Measurements from ENCODE around the gene MCTP1.

Gene MCTP1

GRCh38 chr5:94782383-94782782 lies 502.5 kb downstream of the MCTP1 start:
- no peak overlapping the region for H3K4me3 ChIP-seq (ENCODE audit: insufficient read depth, low read depth, low read length, poor library complexity, severe bottlenecking)
- no peak overlapping the region for H3K27ac ChIP-seq (ENCODE audit: insufficient read depth, low read length, poor library complexity, severe bottlenecking)
- H3K36me3 ChIP-seq (ENCODE audit: control insufficient read depth, insufficient read depth, low read length): no peaks in the 10 kb centered on the region
- no peak for DNase-seq
- no peaks in the 10 kb centered on the region for H3K27me3 ChIP-seq (replicated peaks; ENCODE audit: control insufficient read depth, insufficient read depth, low read length, poor library complexity, severe bottlenecking)
- no peaks in the 10 kb centered on the region for H3K4me1 ChIP-seq (ENCODE audit: control insufficient read depth, insufficient read depth, low read length, poor library complexity, severe bottlenecking)
- no peaks in the 10 kb centered on the region for H3K9me3 ChIP-seq (ENCODE audit: control insufficient read depth, low read length)

- Histone ChIP-seq H3K4me1 (ENCODE audit: control insufficient read depth, insufficient read depth, low read length, poor library complexity, severe bottlenecking) (no peaks in the 10 kb centered on the region), H3K9me3 (ENCODE audit: control insufficient read depth, low read length) (no peaks in the 10 kb centered on the region), H3K27me3 (replicated peaks; ENCODE audit: control insufficient read depth, insufficient read depth, low read length, poor library complexity, severe bottlenecking) (no peaks in the 10 kb centered on the region), H3K27ac (ENCODE audit: insufficient read depth, low read length, poor library complexity, severe bottlenecking) (no peak overlapping the region), H3K4me3 (ENCODE audit: insufficient read depth, low read depth, low read length, poor library complexity, severe bottlenecking) (no peak overlapping the region), H3K36me3 (ENCODE audit: control insufficient read depth, insufficient read depth, low read length) (no peaks in the 10 kb centered on the region)
- DNase-seq: no peak
Measured at GRCh38 chr5:94779684-94780083, 505.2 kb downstream of the MCTP1 start.

GRCh38 chr5:94778732-94779131 lies 506.2 kb downstream of the MCTP1 start:
- Histone ChIP-seq H3K36me3 (ENCODE audit: control insufficient read depth, insufficient read depth, low read length) (no peaks in the 10 kb centered on the region), H3K9me3 (ENCODE audit: control insufficient read depth, low read length) (no peaks in the 10 kb centered on the region), H3K27me3 (replicated peaks; ENCODE audit: control insufficient read depth, insufficient read depth, low read length, poor library complexity, severe bottlenecking) (no peaks in the 10 kb centered on the region), H3K27ac (ENCODE audit: insufficient read depth, low read length, poor library complexity, severe bottlenecking) (no peak overlapping the region), H3K4me1 (ENCODE audit: control insufficient read depth, insufficient read depth, low read length, poor library complexity, severe bottlenecking) (no peaks in the 10 kb centered on the region), H3K4me3 (ENCODE audit: insufficient read depth, low read depth, low read length, poor library complexity, severe bottlenecking) (no peak overlapping the region)
- DNase-seq: no peak

GRCh38 chr5:94778299-94778698 lies 506.6 kb downstream of the MCTP1 start:
- H3K27ac ChIP-seq (ENCODE audit: insufficient read depth, low read length, poor library complexity, severe bottlenecking): no peak overlapping the region
- no peaks in the 10 kb centered on the region for H3K4me1 ChIP-seq (ENCODE audit: control insufficient read depth, insufficient read depth, low read length, poor library complexity, severe bottlenecking)
- H3K27me3 ChIP-seq (replicated peaks; ENCODE audit: control insufficient read depth, insufficient read depth, low read length, poor library complexity, severe bottlenecking): no peaks in the 10 kb centered on the region
- H3K9me3 ChIP-seq (ENCODE audit: control insufficient read depth, low read length): no peaks in the 10 kb centered on the region
- H3K4me3 ChIP-seq (ENCODE audit: insufficient read depth, low read depth, low read length, poor library complexity, severe bottlenecking): no peak overlapping the region
- no peaks in the 10 kb centered on the region for H3K36me3 ChIP-seq (ENCODE audit: control insufficient read depth, insufficient read depth, low read length)
- DNase-seq: no peak

GRCh38 chr5:94777056-94777880 lies 507.6 kb downstream of the MCTP1 start:
- Histone ChIP-seq H3K27ac (ENCODE audit: insufficient read depth, low read length, poor library complexity, severe bottlenecking) (no peak overlapping the region), H3K4me1 (ENCODE audit: control insufficient read depth, insufficient read depth, low read length, poor library complexity, severe bottlenecking) (no peaks in the 10 kb centered on the region), H3K9me3 (ENCODE audit: control insufficient read depth, low read length) (no peaks in the 10 kb centered on the region), H3K27me3 (replicated peaks; ENCODE audit: control insufficient read depth, insufficient read depth, low read length, poor library complexity, severe bottlenecking) (no peaks in the 10 kb centered on the region), H3K4me3 (ENCODE audit: insufficient read depth, low read depth, low read length, poor library complexity, severe bottlenecking) (no peak overlapping the region), H3K36me3 (ENCODE audit: control insufficient read depth, insufficient read depth, low read length) (no peaks in the 10 kb centered on the region)
- no peak for DNase-seq

GRCh38 chr5:94776167-94776566 lies 508.7 kb downstream of the MCTP1 start:
- no peak overlapping the region for H3K27ac ChIP-seq (ENCODE audit: insufficient read depth, low read length, poor library complexity, severe bottlenecking)
- no peak overlapping the region for H3K4me3 ChIP-seq (ENCODE audit: insufficient read depth, low read depth, low read length, poor library complexity, severe bottlenecking)
- H3K9me3 ChIP-seq (ENCODE audit: control insufficient read depth, low read length): no peaks in the 10 kb centered on the region
- no peaks in the 10 kb centered on the region for H3K36me3 ChIP-seq (ENCODE audit: control insufficient read depth, insufficient read depth, low read length)
- no peak for DNase-seq
- no peaks in the 10 kb centered on the region for H3K4me1 ChIP-seq (ENCODE audit: control insufficient read depth, insufficient read depth, low read length, poor library complexity, severe bottlenecking)
- H3K27me3 ChIP-seq (replicated peaks; ENCODE audit: control insufficient read depth, insufficient read depth, low read length, poor library complexity, severe bottlenecking): no peaks in the 10 kb centered on the region

GRCh38 chr5:94775088-94775487 lies 509.8 kb downstream of the MCTP1 start:
- no peak for DNase-seq
- H3K4me3 ChIP-seq (ENCODE audit: insufficient read depth, low read depth, low read length, poor library complexity, severe bottlenecking): no peak overlapping the region
- H3K27ac ChIP-seq (ENCODE audit: insufficient read depth, low read length, poor library complexity, severe bottlenecking): no peak overlapping the region
- H3K27me3 ChIP-seq (replicated peaks; ENCODE audit: control insufficient read depth, insufficient read depth, low read length, poor library complexity, severe bottlenecking): no peaks in the 10 kb centered on the region
- H3K36me3 ChIP-seq (ENCODE audit: control insufficient read depth, insufficient read depth, low read length): no peaks in the 10 kb centered on the region
- no peaks in the 10 kb centered on the region for H3K9me3 ChIP-seq (ENCODE audit: control insufficient read depth, low read length)
- H3K4me1 ChIP-seq (ENCODE audit: control insufficient read depth, insufficient read depth, low read length, poor library complexity, severe bottlenecking): no peaks in the 10 kb centered on the region

GRCh38 chr5:94771742-94772141 lies 513.2 kb downstream of the MCTP1 start:
- H3K4me1 ChIP-seq (ENCODE audit: control insufficient read depth, insufficient read depth, low read length, poor library complexity, severe bottlenecking): no peaks in the 10 kb centered on the region
- H3K4me3 ChIP-seq (ENCODE audit: insufficient read depth, low read depth, low read length, poor library complexity, severe bottlenecking): no peak overlapping the region
- no peaks in the 10 kb centered on the region for H3K27me3 ChIP-seq (replicated peaks; ENCODE audit: control insufficient read depth, insufficient read depth, low read length, poor library complexity, severe bottlenecking)
- H3K36me3 ChIP-seq (ENCODE audit: control insufficient read depth, insufficient read depth, low read length): no peaks in the 10 kb centered on the region
- no peak for DNase-seq
- H3K9me3 ChIP-seq (ENCODE audit: control insufficient read depth, low read length): no peaks in the 10 kb centered on the region
- H3K27ac ChIP-seq (ENCODE audit: insufficient read depth, low read length, poor library complexity, severe bottlenecking): no peak overlapping the region

- no peak overlapping the region for H3K27ac ChIP-seq (ENCODE audit: insufficient read depth, low read length, poor library complexity, severe bottlenecking)
- DNase-seq: no peak
- H3K27me3 ChIP-seq (replicated peaks; ENCODE audit: control insufficient read depth, insufficient read depth, low read length, poor library complexity, severe bottlenecking): no peaks in the 10 kb centered on the region
- no peaks in the 10 kb centered on the region for H3K4me1 ChIP-seq (ENCODE audit: control insufficient read depth, insufficient read depth, low read length, poor library complexity, severe bottlenecking)
- H3K36me3 ChIP-seq (ENCODE audit: control insufficient read depth, insufficient read depth, low read length): no peaks in the 10 kb centered on the region
- H3K4me3 ChIP-seq (ENCODE audit: insufficient read depth, low read depth, low read length, poor library complexity, severe bottlenecking): no peak overlapping the region
- no peaks in the 10 kb centered on the region for H3K9me3 ChIP-seq (ENCODE audit: control insufficient read depth, low read length)
Measured at GRCh38 chr5:94769996-94770395, 514.9 kb downstream of the MCTP1 start.

- no peak for DNase-seq
- no peaks in the 10 kb centered on the region for H3K36me3 ChIP-seq (ENCODE audit: control insufficient read depth, insufficient read depth, low read length)
- H3K4me1 ChIP-seq (ENCODE audit: control insufficient read depth, insufficient read depth, low read length, poor library complexity, severe bottlenecking): no peaks in the 10 kb centered on the region
- H3K9me3 ChIP-seq (ENCODE audit: control insufficient read depth, low read length): no peaks in the 10 kb centered on the region
- no peaks in the 10 kb centered on the region for H3K27me3 ChIP-seq (replicated peaks; ENCODE audit: control insufficient read depth, insufficient read depth, low read length, poor library complexity, severe bottlenecking)
- H3K27ac ChIP-seq (ENCODE audit: insufficient read depth, low read length, poor library complexity, severe bottlenecking): no peak overlapping the region
- no peak overlapping the region for H3K4me3 ChIP-seq (ENCODE audit: insufficient read depth, low read depth, low read length, poor library complexity, severe bottlenecking)
Measured at GRCh38 chr5:94761786-94762185, 523.1 kb downstream of the MCTP1 start.

All from effector memory CD4-positive, alpha-beta T cell (primary cell).